IMR-90 (cell line): Measurements from ENCODE around the gene PKP4.

Experiments
- BHLHE40 ChIP-seq: fragments of 150-350 bp; IDR thresholded peaks from 2 replicates; pipeline ENCODE4 v1.6.1; 2016; ENCODE audit warnings: mild to moderate bottlenecking, low read depth, low read length
- CEBPB ChIP-seq: IDR thresholded peaks from 2 replicates; pipeline ENCODE4 v1.6.1; 2012; ENCODE audit warnings: low read depth, low read length, improper control_type of control experiment
- CHD1 ChIP-seq: IDR thresholded peaks from 2 replicates; pipeline ENCODE4 v1.6.1; 2012; ENCODE audit warnings: low read depth, low read length, improper control_type of control experiment
- CTCF ChIP-seq: conservative IDR thresholded peaks from 2 replicates; pipeline ENCODE4 v1.5.1; 2012; ENCODE audit warnings: mild to moderate bottlenecking, low read depth, low read length, improper control_type of control experiment
- FOS ChIP-seq: fragments of 150-350 bp; IDR thresholded peaks from 2 replicates; pipeline ENCODE4 v1.6.1; 2016; ENCODE audit warnings: low read depth, low read length
- MXI1 ChIP-seq: IDR thresholded peaks from 2 replicates; pipeline ENCODE4 v1.6.1; 2012; ENCODE audit warnings: low read depth, mild to moderate bottlenecking, low read length, moderate library complexity, borderline replicate concordance
- NFE2L2 ChIP-seq: fragments of 150-350 bp; IDR thresholded peaks from 2 replicates; pipeline ENCODE4 v1.6.1; 2016; ENCODE audit warnings: low read depth, mild to moderate bottlenecking, low read length
- POLR2A ChIP-seq: IDR thresholded peaks from 2 replicates; pipeline ENCODE4 v1.6.1; 2012; ENCODE audit warnings: mild to moderate bottlenecking, low read depth, low read length
- RAD21 ChIP-seq: IDR thresholded peaks from 2 replicates; pipeline ENCODE4 v1.6.1; 2012; ENCODE audit warnings: low read length, improper control_type of control experiment
- RCOR1 ChIP-seq: IDR thresholded peaks from 2 replicates; pipeline ENCODE4 v1.6.1; 2012; ENCODE audit warnings: mild to moderate bottlenecking, low read length, improper control_type of control experiment; ENCODE audit not compliant: insufficient replicate concordance
- RFX5 ChIP-seq: IDR thresholded peaks from 2 replicates; pipeline ENCODE4 v1.8.0; 2012; ENCODE audit warnings: low read depth, mild to moderate bottlenecking, low read length, moderate library complexity
- SMC3 ChIP-seq: fragments of 150-350 bp; IDR thresholded peaks from 2 replicates; pipeline ENCODE4 v1.6.1; 2016; ENCODE audit warnings: low read depth, mild to moderate bottlenecking, antibody characterized with exemption, low read length, moderate library complexity
- USF2 ChIP-seq: fragments of 150-350 bp; IDR thresholded peaks from 2 replicates; pipeline ENCODE4 v1.6.1; 2017; ENCODE audit warnings: mild to moderate bottlenecking, antibody characterized with exemption, low read length, low read depth

GRCh38 chr2:158658396-158658795 lies 201.6 kb downstream of the PKP4 start:
- TF ChIP-seq CTCF: no peak
- TF ChIP-seq CHD1: no peak
- TF ChIP-seq POLR2A: no peak
- no peak for TF ChIP-seq RCOR1
- no peak for TF ChIP-seq RFX5
- TF ChIP-seq CEBPB: no peak
- TF ChIP-seq MXI1: no peak
- no peak for TF ChIP-seq RAD21
- no peak for TF ChIP-seq NFE2L2
- TF ChIP-seq BHLHE40: no peak
- TF ChIP-seq USF2: no peak
- no peak for TF ChIP-seq SMC3
- no peak for TF ChIP-seq FOS
